ENCODE data around the gene DNAH8.

DNA sequence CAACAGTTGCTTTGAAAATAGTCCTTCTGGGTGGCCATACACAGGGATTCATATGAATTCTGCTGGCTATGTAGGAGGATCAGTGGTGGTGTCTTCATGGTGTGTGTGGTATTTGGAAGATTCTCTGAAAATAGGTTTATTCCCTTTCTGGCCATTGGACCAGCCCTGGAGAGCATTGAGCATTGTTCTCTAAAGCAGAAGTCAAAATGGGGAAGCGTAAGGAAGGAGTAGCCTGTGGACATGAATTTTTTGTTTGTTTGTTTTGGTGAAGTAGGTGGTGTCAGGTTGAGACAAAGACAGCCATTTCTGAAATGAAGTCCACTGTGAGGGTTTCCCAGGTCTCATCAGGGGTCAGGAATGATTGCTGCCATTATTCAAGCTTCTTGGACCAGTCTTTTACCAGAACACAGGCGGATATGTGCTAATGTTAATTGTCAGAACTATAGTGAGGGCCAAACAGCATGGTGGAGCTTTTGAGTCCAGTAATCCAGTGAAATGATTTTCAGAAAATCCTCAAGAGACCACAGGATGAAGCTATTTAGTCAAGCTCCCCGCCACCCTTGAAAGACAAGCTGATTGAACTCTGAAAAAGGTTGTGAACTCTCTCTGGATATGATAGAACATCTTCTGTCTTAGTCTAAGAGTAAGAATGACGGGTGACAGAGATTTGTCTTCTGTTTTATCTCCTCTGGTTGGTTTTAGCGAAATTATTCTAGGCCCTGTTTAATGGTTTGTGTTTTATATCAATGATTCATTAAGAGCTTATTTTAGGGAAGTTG lies 60.0 kb downstream of the DNAH8 start:
- TF ChIP-seq, protein P1, sequence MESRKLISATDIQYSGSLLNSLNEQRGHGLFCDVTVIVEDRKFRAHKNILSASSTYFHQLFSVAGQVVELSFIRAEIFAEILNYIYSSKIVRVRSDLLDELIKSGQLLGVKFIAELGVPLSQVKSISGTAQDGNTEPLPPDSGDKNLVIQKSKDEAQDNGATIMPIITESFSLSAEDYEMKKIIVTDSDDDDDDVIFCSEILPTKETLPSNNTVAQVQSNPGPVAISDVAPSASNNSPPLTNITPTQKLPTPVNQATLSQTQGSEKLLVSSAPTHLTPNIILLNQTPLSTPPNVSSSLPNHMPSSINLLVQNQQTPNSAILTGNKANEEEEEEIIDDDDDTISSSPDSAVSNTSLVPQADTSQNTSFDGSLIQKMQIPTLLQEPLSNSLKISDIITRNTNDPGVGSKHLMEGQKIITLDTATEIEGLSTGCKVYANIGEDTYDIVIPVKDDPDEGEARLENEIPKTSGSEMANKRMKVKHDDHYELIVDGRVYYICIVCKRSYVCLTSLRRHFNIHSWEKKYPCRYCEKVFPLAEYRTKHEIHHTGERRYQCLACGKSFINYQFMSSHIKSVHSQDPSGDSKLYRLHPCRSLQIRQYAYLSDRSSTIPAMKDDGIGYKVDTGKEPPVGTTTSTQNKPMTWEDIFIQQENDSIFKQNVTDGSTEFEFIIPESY (IDR thresholded peaks at IDR 0.05; ENCODE audit: borderline replicate concordance, low read depth) = no peak
- TF ChIP-seq POLR2AphosphoS5 (IDR thresholded peaks at IDR 0.05; ENCODE audit: low read depth, low read length) (no peak), GABPA (IDR thresholded peaks at IDR 0.05; ENCODE audit: low read depth) (no peak), FOXM1 (IDR thresholded peaks at IDR 0.05; ENCODE audit: low read depth) (no peak), TEAD4 (IDR thresholded peaks at IDR 0.05; ENCODE audit: borderline replicate concordance, insufficient read depth) (no peak), NFIC (IDR thresholded peaks at IDR 0.05; ENCODE audit: borderline replicate concordance) (no peak), EP300 (IDR thresholded peaks at IDR 0.05; ENCODE audit: borderline replicate concordance in 1 of 2, low read depth in 1 of 2, low read length in 1 of 2) (no peak), EZH2phosphoT487 (IDR thresholded peaks at IDR 0.05; ENCODE audit: borderline replicate concordance, low read depth) (no peak), TAF1 (IDR thresholded peaks at IDR 0.05; ENCODE audit: borderline replicate concordance, low read depth, low read length) (no peak), SIN3A (IDR thresholded peaks at IDR 0.05; ENCODE audit: borderline replicate concordance, low read depth, low read length) (no peak), NRF1 (IDR thresholded peaks at IDR 0.05; ENCODE audit: low read depth, low read length) (no peak)
- TF ChIP-seq, protein P2, sequence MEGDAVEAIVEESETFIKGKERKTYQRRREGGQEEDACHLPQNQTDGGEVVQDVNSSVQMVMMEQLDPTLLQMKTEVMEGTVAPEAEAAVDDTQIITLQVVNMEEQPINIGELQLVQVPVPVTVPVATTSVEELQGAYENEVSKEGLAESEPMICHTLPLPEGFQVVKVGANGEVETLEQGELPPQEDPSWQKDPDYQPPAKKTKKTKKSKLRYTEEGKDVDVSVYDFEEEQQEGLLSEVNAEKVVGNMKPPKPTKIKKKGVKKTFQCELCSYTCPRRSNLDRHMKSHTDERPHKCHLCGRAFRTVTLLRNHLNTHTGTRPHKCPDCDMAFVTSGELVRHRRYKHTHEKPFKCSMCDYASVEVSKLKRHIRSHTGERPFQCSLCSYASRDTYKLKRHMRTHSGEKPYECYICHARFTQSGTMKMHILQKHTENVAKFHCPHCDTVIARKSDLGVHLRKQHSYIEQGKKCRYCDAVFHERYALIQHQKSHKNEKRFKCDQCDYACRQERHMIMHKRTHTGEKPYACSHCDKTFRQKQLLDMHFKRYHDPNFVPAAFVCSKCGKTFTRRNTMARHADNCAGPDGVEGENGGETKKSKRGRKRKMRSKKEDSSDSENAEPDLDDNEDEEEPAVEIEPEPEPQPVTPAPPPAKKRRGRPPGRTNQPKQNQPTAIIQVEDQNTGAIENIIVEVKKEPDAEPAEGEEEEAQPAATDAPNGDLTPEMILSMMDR (IDR thresholded peaks at IDR 0.05) = no peak
- TF ChIP-seq, protein P3, sequence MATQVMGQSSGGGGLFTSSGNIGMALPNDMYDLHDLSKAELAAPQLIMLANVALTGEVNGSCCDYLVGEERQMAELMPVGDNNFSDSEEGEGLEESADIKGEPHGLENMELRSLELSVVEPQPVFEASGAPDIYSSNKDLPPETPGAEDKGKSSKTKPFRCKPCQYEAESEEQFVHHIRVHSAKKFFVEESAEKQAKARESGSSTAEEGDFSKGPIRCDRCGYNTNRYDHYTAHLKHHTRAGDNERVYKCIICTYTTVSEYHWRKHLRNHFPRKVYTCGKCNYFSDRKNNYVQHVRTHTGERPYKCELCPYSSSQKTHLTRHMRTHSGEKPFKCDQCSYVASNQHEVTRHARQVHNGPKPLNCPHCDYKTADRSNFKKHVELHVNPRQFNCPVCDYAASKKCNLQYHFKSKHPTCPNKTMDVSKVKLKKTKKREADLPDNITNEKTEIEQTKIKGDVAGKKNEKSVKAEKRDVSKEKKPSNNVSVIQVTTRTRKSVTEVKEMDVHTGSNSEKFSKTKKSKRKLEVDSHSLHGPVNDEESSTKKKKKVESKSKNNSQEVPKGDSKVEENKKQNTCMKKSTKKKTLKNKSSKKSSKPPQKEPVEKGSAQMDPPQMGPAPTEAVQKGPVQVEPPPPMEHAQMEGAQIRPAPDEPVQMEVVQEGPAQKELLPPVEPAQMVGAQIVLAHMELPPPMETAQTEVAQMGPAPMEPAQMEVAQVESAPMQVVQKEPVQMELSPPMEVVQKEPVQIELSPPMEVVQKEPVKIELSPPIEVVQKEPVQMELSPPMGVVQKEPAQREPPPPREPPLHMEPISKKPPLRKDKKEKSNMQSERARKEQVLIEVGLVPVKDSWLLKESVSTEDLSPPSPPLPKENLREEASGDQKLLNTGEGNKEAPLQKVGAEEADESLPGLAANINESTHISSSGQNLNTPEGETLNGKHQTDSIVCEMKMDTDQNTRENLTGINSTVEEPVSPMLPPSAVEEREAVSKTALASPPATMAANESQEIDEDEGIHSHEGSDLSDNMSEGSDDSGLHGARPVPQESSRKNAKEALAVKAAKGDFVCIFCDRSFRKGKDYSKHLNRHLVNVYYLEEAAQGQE (IDR thresholded peaks at IDR 0.05; ENCODE audit: low read depth, low read length) = no peak
- TF ChIP-seq, protein P4, sequence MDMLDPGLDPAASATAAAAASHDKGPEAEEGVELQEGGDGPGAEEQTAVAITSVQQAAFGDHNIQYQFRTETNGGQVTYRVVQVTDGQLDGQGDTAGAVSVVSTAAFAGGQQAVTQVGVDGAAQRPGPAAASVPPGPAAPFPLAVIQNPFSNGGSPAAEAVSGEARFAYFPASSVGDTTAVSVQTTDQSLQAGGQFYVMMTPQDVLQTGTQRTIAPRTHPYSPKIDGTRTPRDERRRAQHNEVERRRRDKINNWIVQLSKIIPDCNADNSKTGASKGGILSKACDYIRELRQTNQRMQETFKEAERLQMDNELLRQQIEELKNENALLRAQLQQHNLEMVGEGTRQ (IDR thresholded peaks at IDR 0.05; ENCODE audit: borderline replicate concordance, low read depth, low read length) = no peak
